ENCODE results near the gene FILIP1.

The FILIP1 gene

GRCh38 chr6:75337835-75338580 is 155.6 kb downstream of the FILIP1 start:
- H3K9me3 ChIP-seq (ENCODE audit: insufficient read depth, low read length, severe bottlenecking), result no peaks in the 10 kb centered on the region
- no peak for ATAC-seq (ENCODE audit: insufficient read depth, low read depth)

DNA sequence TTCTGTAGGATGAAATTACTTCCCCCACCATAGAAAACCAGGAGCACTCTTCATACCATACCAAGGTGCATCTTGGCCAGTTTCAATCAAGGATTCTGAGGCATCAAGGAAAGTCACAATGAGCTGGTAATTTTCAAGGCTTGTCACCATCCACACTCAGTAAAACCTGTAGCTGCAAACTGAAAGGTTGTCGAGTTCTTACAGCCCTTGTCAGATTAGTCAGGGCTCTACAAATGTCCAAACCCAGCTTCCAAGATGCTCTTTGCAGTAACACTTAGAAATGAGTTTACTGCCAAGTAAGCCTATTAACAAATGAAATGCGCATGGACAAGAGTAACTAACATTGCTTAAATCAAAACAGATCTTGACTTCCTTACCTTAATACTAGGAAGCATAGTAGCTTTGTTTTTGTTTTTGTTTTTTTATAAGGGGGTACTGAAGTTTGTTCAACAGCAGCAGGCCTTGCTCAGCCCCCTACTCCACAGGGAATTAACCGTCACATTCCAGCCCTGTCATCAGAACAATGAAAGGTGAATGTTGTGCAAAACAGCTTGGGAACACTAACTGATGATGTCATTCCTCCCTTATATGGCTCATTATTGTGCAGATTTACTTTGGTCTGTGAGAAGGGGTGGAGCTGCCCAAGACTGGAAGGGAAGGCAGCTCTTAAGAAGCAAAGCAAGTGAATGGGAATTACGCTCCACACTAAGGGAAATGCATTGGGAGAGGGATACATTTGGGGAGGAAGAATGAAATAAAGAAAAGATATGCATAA is 159.1 kb downstream of the FILIP1 start:
- H3K4me1 ChIP-seq (ENCODE audit: insufficient read depth, low read length), result no peaks in the 10 kb centered on the region
- TF ChIP-seq EZH2 (IDR thresholded peaks at IDR 0.05; ENCODE audit: borderline replicate concordance, low read depth, low read length, severe bottlenecking), result no peak
- TF ChIP-seq, protein P1, sequence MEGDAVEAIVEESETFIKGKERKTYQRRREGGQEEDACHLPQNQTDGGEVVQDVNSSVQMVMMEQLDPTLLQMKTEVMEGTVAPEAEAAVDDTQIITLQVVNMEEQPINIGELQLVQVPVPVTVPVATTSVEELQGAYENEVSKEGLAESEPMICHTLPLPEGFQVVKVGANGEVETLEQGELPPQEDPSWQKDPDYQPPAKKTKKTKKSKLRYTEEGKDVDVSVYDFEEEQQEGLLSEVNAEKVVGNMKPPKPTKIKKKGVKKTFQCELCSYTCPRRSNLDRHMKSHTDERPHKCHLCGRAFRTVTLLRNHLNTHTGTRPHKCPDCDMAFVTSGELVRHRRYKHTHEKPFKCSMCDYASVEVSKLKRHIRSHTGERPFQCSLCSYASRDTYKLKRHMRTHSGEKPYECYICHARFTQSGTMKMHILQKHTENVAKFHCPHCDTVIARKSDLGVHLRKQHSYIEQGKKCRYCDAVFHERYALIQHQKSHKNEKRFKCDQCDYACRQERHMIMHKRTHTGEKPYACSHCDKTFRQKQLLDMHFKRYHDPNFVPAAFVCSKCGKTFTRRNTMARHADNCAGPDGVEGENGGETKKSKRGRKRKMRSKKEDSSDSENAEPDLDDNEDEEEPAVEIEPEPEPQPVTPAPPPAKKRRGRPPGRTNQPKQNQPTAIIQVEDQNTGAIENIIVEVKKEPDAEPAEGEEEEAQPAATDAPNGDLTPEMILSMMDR (IDR thresholded peaks at IDR 0.05; ENCODE audit: borderline replicate concordance, extremely low read depth, low read length, poor library complexity, severe bottlenecking), result no peak
- H3K4me2 ChIP-seq (ENCODE audit: insufficient read depth, low read length), result no peak overlapping the region
- H2AFZ ChIP-seq (ENCODE audit: low read depth, low read length), result no peak overlapping the region
- ATAC-seq (ENCODE audit: insufficient read depth, low read depth), result no peak
- no peak for DNase-seq
- H3K4me3 ChIP-seq (ENCODE audit: low read depth in 1 of 2, low read length in 2 of 2), result no peak overlapping the region
- no peak overlapping the region for H3K9ac ChIP-seq (ENCODE audit: low read depth, low read length)
- H3K27me3 ChIP-seq (ENCODE audit: insufficient read depth, low read length, poor library complexity), result peaks cover 15% of the 10 kb centered on the region
- no peaks in the 10 kb centered on the region for H4K20me1 ChIP-seq (ENCODE audit: insufficient read depth, low read length)
- no peaks in the 10 kb centered on the region for H3K9me3 ChIP-seq (ENCODE audit: insufficient read depth, low read length, severe bottlenecking)
- H3K27ac ChIP-seq (ENCODE audit: low read length), result no peak overlapping the region
- H3K36me3 ChIP-seq (ENCODE audit: insufficient read depth, low read length), result no peaks in the 10 kb centered on the region
- no peaks in the 10 kb centered on the region for H3K79me2 ChIP-seq (ENCODE audit: insufficient read depth, low read length)

More at GRCh38 chr6:75337835-75338580, 155.6 kb downstream of the FILIP1 start:
- no peak for DNase-seq
- H3K27ac ChIP-seq (ENCODE audit: low read length), result no peak overlapping the region
- no peak overlapping the region for H3K4me2 ChIP-seq (ENCODE audit: insufficient read depth, low read length)
- H3K79me2 ChIP-seq (ENCODE audit: insufficient read depth, low read length), result no peaks in the 10 kb centered on the region
- H3K27me3 ChIP-seq (ENCODE audit: insufficient read depth, low read length, poor library complexity), result peaks cover 11% of the 10 kb centered on the region
- no peak overlapping the region for H3K9ac ChIP-seq (ENCODE audit: low read depth, low read length)
- no peak overlapping the region for H2AFZ ChIP-seq (ENCODE audit: low read depth, low read length)
- H3K4me1 ChIP-seq (ENCODE audit: insufficient read depth, low read length), result no peaks in the 10 kb centered on the region
- no peak overlapping the region for H3K4me3 ChIP-seq (ENCODE audit: low read depth in 1 of 2, low read length in 2 of 2)
- no peaks in the 10 kb centered on the region for H4K20me1 ChIP-seq (ENCODE audit: insufficient read depth, low read length)
- TF ChIP-seq, protein P1 (IDR thresholded peaks at IDR 0.05; ENCODE audit: borderline replicate concordance, extremely low read depth, low read length, poor library complexity, severe bottlenecking), result no peak
- TF ChIP-seq EZH2 (IDR thresholded peaks at IDR 0.05; ENCODE audit: borderline replicate concordance, low read depth, low read length, severe bottlenecking), result no peak
- H3K36me3 ChIP-seq (ENCODE audit: insufficient read depth, low read length), result no peaks in the 10 kb centered on the region

DNA sequence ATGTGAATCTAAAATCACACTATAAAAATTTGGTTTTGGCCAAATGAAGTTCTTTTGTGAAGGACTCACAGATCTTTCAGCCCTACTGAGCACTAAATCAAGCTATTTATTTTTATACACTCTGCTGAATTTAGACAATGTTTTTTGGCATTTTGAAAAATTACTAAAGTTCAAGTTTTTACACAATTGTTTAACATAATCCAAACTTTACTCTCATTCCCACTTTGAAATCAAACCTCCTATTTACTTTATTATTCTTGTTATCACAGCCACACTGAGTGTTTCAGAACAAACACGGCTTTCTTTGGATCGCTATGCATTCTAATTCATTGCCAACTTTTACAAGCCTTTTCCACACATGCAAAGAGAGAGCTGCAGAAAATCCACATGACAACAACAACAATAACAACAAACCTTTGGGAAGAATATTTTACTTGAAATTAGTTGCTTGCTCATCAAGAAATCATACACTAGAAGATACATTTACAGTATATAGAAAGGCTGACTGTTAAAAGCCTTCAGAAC is 159.9 kb downstream of the FILIP1 start:
- H4K20me1 ChIP-seq (ENCODE audit: insufficient read depth, low read length), result no peaks in the 10 kb centered on the region
- DNase-seq (no peak), ATAC-seq (ENCODE audit: insufficient read depth, low read depth) (no peak)
- H3K27me3 ChIP-seq (ENCODE audit: insufficient read depth, low read length, poor library complexity), result peaks cover 15% of the 10 kb centered on the region
- H3K9ac ChIP-seq (ENCODE audit: low read depth, low read length), result no peak overlapping the region
- H2AFZ ChIP-seq (ENCODE audit: low read depth, low read length), result no peak overlapping the region
- H3K9me3 ChIP-seq (ENCODE audit: insufficient read depth, low read length, severe bottlenecking), result no peaks in the 10 kb centered on the region
- H3K79me2 ChIP-seq (ENCODE audit: insufficient read depth, low read length), result no peaks in the 10 kb centered on the region
- no peaks in the 10 kb centered on the region for H3K36me3 ChIP-seq (ENCODE audit: insufficient read depth, low read length)
- no peaks in the 10 kb centered on the region for H3K4me1 ChIP-seq (ENCODE audit: insufficient read depth, low read length)
- no peak overlapping the region for H3K4me2 ChIP-seq (ENCODE audit: insufficient read depth, low read length)
- no peak overlapping the region for H3K4me3 ChIP-seq (ENCODE audit: low read depth in 1 of 2, low read length in 2 of 2)
- TF ChIP-seq, protein P1 (IDR thresholded peaks at IDR 0.05; ENCODE audit: borderline replicate concordance, extremely low read depth, low read length, poor library complexity, severe bottlenecking), result no peak
- no peak for TF ChIP-seq EZH2 (IDR thresholded peaks at IDR 0.05; ENCODE audit: borderline replicate concordance, low read depth, low read length, severe bottlenecking)
- no peak overlapping the region for H3K27ac ChIP-seq (ENCODE audit: low read length)

Measured in DND-41 (cell line).